ENCODE measurements around the gene SCO2.
"Not testable (repeated sequence)": the region's sequence is repeated elsewhere in the genome, so short reads cannot be mapped to it uniquely, and the experiment has no call there.

The SCO2 gene

DNA sequence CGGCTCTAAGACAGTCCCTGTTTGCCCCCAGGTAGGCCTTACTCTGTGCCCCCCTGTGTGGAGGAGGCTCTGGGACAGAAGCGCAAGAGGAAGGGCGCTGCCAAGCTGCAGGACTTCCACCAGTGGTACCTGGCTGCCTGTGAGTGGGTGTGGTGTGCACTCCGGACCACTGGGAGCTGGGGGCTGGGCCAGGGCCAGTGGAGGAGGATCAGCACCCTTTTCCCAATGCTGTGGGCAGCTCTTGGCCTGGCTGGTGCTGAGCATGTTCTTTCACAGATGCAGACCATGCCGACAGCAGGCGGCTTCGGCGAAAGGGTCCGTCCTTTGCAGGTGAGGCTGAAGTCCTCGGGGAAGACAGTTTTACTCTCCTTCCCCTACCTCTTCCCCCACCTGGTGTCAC lies 3.7 kb downstream of the SCO2 start:
- H3K36me3 ChIP-seq (ENCODE audit: control insufficient read depth, insufficient read depth, low read length), result peaks cover 46% of the 10 kb centered on the region
- no peak for DNase-seq (ENCODE audit: extremely low read depth, insufficient read length)
- TF ChIP-seq, protein P1, sequence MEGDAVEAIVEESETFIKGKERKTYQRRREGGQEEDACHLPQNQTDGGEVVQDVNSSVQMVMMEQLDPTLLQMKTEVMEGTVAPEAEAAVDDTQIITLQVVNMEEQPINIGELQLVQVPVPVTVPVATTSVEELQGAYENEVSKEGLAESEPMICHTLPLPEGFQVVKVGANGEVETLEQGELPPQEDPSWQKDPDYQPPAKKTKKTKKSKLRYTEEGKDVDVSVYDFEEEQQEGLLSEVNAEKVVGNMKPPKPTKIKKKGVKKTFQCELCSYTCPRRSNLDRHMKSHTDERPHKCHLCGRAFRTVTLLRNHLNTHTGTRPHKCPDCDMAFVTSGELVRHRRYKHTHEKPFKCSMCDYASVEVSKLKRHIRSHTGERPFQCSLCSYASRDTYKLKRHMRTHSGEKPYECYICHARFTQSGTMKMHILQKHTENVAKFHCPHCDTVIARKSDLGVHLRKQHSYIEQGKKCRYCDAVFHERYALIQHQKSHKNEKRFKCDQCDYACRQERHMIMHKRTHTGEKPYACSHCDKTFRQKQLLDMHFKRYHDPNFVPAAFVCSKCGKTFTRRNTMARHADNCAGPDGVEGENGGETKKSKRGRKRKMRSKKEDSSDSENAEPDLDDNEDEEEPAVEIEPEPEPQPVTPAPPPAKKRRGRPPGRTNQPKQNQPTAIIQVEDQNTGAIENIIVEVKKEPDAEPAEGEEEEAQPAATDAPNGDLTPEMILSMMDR (IDR thresholded peaks at IDR 0.05; ENCODE audit: insufficient read depth, low read length, poor library complexity, severe bottlenecking), result no peak
- no peak overlapping the region for H3K4me3 ChIP-seq (replicated peaks; ENCODE audit: low read depth, low read length)
- no peaks in the 10 kb centered on the region for H3K27me3 ChIP-seq (replicated peaks; ENCODE audit: control insufficient read depth, insufficient read depth, low read length)

DNA sequence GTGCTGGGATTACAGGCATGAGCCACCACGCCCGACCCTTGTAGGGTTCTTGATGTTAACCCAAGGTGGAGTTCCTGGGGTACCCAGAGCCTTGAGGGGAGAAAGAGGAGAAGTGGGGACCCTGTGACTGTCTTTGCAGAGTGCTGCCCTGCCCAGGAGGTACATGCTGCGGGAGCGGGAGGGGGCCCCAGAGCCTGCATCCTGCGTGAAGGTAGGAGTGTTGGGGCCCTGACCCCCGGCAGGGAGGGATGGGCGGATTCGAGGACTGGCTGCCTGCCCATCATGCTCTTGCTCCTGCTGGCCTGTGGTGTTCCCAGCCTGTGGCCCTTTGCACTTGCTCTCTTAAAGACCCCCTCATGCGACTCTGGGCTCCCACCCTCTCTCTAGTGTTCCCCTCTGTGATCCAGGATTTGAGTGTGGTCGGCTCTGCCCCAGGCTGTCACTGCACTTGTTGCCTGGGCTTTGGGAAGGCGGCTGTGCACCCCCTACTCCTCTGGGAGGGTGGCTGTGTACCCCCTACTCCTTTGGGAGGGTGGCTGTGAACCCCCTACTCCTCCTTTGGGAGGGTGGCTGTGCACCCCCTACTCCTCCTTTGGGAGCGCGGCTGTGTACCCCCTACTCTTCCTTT lies 4.5 kb downstream of the SCO2 start:
- no peaks in the 10 kb centered on the region for H3K27me3 ChIP-seq (replicated peaks; ENCODE audit: control insufficient read depth, insufficient read depth, low read length)
- no peak overlapping the region for H3K4me3 ChIP-seq (replicated peaks; ENCODE audit: low read depth, low read length)
- DNase-seq (ENCODE audit: extremely low read depth, insufficient read length), result no peak
- peaks cover 48% of the 10 kb centered on the region for H3K36me3 ChIP-seq (ENCODE audit: control insufficient read depth, insufficient read depth, low read length)
- TF ChIP-seq, protein P1 (IDR thresholded peaks at IDR 0.05; ENCODE audit: insufficient read depth, low read length, poor library complexity, severe bottlenecking), result no peak

DNA sequence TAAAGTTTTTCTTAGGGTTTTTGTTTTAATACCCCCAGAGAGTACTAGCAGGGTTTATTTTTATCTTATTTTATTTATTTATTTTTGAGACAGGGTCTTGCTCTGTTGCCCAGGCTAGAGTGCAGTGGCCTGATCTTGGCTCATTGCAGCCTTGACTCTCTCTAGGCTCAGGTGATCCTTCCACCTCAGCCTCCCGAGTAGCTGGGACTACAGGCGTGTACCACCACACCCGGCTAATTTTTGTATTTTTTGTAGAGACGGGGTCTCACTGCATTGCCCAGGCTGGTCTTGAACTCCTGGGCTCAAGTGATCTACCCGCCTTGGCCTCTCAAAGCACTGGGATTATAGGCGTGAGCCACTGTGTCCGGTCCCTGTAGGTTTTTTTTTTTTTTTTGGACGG lies 5.2 kb downstream of the SCO2 start:
- peaks cover 48% of the 10 kb centered on the region for H3K36me3 ChIP-seq (ENCODE audit: control insufficient read depth, insufficient read depth, low read length)
- not testable (repeated sequence) for H3K27me3 ChIP-seq (replicated peaks; ENCODE audit: control insufficient read depth, insufficient read depth, low read length); H3K4me3 ChIP-seq (replicated peaks; ENCODE audit: low read depth, low read length); DNase-seq (ENCODE audit: extremely low read depth, insufficient read length)

DNA sequence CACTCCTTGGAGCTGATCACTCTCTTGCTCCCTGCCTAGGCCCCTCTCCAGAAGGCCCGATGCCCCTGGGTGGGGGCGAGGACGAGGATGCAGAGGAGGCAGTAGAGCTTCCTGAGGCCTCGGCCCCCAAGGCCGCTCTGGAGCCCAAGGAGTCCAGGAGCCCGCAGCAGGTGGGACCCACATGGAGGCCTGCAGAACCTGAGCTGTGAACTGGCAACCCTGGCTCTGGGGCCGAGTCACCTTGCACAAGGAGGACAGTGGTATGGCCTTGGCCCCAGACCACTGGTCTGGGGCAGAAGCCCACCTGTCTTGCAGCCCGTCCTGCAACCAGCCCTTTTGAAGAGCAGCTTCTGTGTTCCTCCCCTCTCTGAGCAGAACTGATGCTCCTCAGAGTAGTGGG lies 6.2 kb downstream of the SCO2 start:
- H3K4me3 ChIP-seq (replicated peaks; ENCODE audit: low read depth, low read length), result no peak overlapping the region
- TF ChIP-seq, protein P1 (IDR thresholded peaks at IDR 0.05; ENCODE audit: insufficient read depth, low read length, poor library complexity, severe bottlenecking), result no peak
- no peaks in the 10 kb centered on the region for H3K27me3 ChIP-seq (replicated peaks; ENCODE audit: control insufficient read depth, insufficient read depth, low read length)
- H3K36me3 ChIP-seq (ENCODE audit: control insufficient read depth, insufficient read depth, low read length), result peaks cover 46% of the 10 kb centered on the region
- DNase-seq (ENCODE audit: extremely low read depth, insufficient read length), result no peak

DNA sequence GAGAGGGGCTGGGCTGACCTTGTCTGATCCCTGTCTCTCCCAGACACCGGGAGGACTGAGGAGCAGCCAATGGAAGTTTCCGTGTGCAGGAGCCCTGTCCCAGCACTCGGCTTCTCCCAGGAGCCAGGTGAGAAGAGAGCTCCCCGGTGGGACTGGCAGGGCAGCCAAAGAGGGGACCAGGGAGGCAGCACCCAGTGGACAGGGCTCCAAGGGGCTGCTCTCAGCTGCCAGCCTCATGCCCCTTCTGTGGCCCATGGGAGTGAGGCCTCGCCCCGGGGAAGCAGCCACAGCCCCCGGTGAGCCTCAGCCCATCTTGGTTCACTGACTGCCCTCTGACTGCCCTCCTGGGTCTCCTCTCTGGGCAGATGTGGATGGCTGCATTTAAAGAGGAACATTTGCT lies 6.8 kb downstream of the SCO2 start:
- Histone ChIP-seq H3K27me3 (replicated peaks; ENCODE audit: control insufficient read depth, insufficient read depth, low read length) (no peaks in the 10 kb centered on the region), H3K4me3 (replicated peaks; ENCODE audit: low read depth, low read length) (no peak overlapping the region), H3K36me3 (ENCODE audit: control insufficient read depth, insufficient read depth, low read length) (peaks cover 40% of the 10 kb centered on the region)
- no peak for DNase-seq (ENCODE audit: extremely low read depth, insufficient read length)
- TF ChIP-seq, protein P1 (IDR thresholded peaks at IDR 0.05; ENCODE audit: insufficient read depth, low read length, poor library complexity, severe bottlenecking), result no peak

DNA sequence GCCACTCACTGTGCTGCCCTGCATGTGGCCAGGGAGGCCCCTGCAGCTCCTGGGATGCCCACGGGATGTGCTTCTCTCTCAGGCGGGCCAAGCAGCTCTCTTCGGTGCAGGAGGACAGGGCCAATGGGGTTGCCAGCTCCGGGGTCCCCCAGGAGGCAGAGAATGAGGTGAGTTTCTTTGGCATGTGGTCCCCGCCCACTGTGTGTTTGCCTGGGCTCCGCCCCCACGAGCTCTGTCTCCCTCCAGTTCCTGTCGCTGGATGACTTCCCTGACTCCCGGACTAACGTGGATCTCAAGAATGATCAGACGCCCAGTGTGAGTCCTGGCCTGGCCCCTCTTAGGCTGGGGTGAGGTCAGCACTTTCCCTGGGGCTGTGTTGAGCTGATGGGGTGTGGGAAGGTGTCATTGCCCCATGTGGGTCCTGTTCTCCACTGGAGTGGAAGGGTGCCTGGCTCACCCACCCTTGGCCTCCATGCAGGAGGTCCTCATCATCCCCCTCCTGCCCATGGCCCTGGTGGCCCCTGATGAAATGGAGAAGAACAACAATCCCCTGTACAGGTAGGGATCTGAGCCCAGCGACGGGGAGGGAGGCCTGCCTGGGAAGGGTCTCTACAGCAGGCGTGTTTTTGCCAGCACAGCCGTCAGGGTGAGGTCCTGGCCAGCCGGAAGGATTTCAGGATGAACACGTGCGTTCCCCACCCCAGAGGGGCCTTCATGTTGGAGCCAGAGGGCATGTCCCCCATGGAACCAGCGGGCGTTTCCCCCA lies 7.7 kb downstream of the SCO2 start:
- TF ChIP-seq, protein P1 (IDR thresholded peaks at IDR 0.05; ENCODE audit: insufficient read depth, low read length, poor library complexity, severe bottlenecking), result no peak
- Histone ChIP-seq H3K4me3 (replicated peaks; ENCODE audit: low read depth, low read length) (no peak overlapping the region), H3K36me3 (ENCODE audit: control insufficient read depth, insufficient read depth, low read length) (peaks cover 32% of the 10 kb centered on the region), H3K27me3 (replicated peaks; ENCODE audit: control insufficient read depth, insufficient read depth, low read length) (no peaks in the 10 kb centered on the region)
- DNase-seq (ENCODE audit: extremely low read depth, insufficient read length), result no peak

Data from GM06990 (cell line).